K562 (cell line): Measurements from ENCODE around the gene HLA-B. TPM values are rescaled to one million over a fixed set of nuclear protein-coding genes. Genes with fewer than 3 reads are reported as not detected.

Experiments
- BCL6 ChIP-seq: fragments of 250-450 bp; sonication (Bioruptor Pico); IDR thresholded peaks from 2 replicates; pipeline ENCODE4 v1.4.0; 2020
- BHLHE40 ChIP-seq: IDR thresholded peaks from 2 replicates; pipeline ENCODE4 v1.6.1; 2011; ENCODE audit warnings: low read length, improper control_type of control experiment
- CREB5 ChIP-seq: fragments of 250-450 bp; sonication (Bioruptor Pico); IDR thresholded peaks from 2 replicates; pipeline ENCODE4 v1.5.0; 2020; ENCODE audit warnings: mild to moderate bottlenecking
- ETV6 ChIP-seq, 3 experiments: fragments of 150-350 bp in 1 of 3; sonication (generic) in 1 of 3; formaldehyde crosslinking in 1 of 3; IDR thresholded peaks; 2 replicates each; pipeline versions ENCODE4 v1.6.1 to v1.8.0; 2014 to 2022; ENCODE audit warnings: borderline replicate concordance in 2 of 3, low read depth in 2 of 3, antibody characterized with exemption in 1 of 3, low read length in 1 of 3, mild to moderate bottlenecking in 1 of 3, missing genetic modification reagents in 1 of 3
- KAT2B ChIP-seq: IDR thresholded peaks from one replicate; pipeline ENCODE4 v1.6.1; 2012; ENCODE audit warnings: low read depth, mild to moderate bottlenecking, control low read depth, inconsistent platforms, low read length, moderate library complexity
- KDM5B ChIP-seq: fragments of 200-600 bp; sonication (generic); IDR thresholded peaks from 2 replicates; pipeline ENCODE4 v1.6.1; 2012; ENCODE audit warnings: low read depth, mild to moderate bottlenecking, moderate library complexity, low read length, control low read depth, inconsistent platforms; ENCODE audit not compliant: insufficient replicate concordance
- MBD1 ChIP-seq: fragments of 250-450 bp; sonication (Bioruptor Pico); IDR thresholded peaks from 2 replicates; pipeline ENCODE4 v1.8.0; 2022; ENCODE audit warnings: inconsistent platforms
- MTA1 ChIP-seq: fragments of 450-650 bp; IDR thresholded peaks from 2 replicates; pipeline ENCODE4 v1.6.1; 2017; ENCODE audit warnings: borderline replicate concordance
- NFATC3 ChIP-seq: fragments of 450-650 bp; IDR thresholded peaks from 2 replicates; pipeline ENCODE4 v1.6.1; 2017; ENCODE audit warnings: mild to moderate bottlenecking
- NR3C1 ChIP-seq: sonication (generic); formaldehyde crosslinking; IDR thresholded peaks from 2 replicates; pipeline ENCODE4 v1.8.1; 2022; ENCODE audit warnings: missing genetic modification reagents
- POLR2A ChIP-seq: fragments of 450-650 bp; conservative IDR thresholded peaks from 2 replicates; pipeline ENCODE4 v1.6.1; 2016
- SPI1 ChIP-seq: IDR thresholded peaks from 2 replicates; pipeline ENCODE4 v1.6.1; 2011; ENCODE audit warnings: low read depth, low read length, control low read depth, borderline replicate concordance
- SRF ChIP-seq, 2 experiments: fragments of 250-450, 450-650 bp in 1 of 2; sonication (Bioruptor Pico) in 1 of 2; sonication (generic) in 1 of 2; formaldehyde crosslinking; IDR thresholded peaks; 2 replicates each; pipeline versions ENCODE4 v1.5.0 to v1.5.1; 2020 to 2022; ENCODE audit warnings: mild to moderate bottlenecking in 1 of 2, missing genetic modification reagents in 1 of 2
- STAT5A ChIP-seq: IDR thresholded peaks from 2 replicates; pipeline ENCODE4 v1.6.1; 2012; ENCODE audit warnings: low read length, inconsistent platforms, borderline replicate concordance
- TSHZ1 ChIP-seq: fragments of 250-450 bp; sonication (Bioruptor Pico); IDR thresholded peaks from 2 replicates; pipeline ENCODE4 v1.4.0; 2020; ENCODE audit warnings: mild to moderate bottlenecking, moderate library complexity
- ZNF12 ChIP-seq: sonication (generic); formaldehyde crosslinking; IDR thresholded peaks from 2 replicates; pipeline ENCODE4 v1.4.0; 2020; ENCODE audit warnings: mild to moderate bottlenecking, missing genetic modification reagents
- ZNF280B ChIP-seq: fragments of 250-450 bp; sonication (Bioruptor Pico); IDR thresholded peaks from 2 replicates; pipeline ENCODE4 v1.5.1; 2021; ENCODE audit warnings: mild to moderate bottlenecking
- ZNF696 ChIP-seq: fragments of 250-450 bp; sonication (Bioruptor Pico); conservative IDR thresholded peaks from 2 replicates; pipeline ENCODE4 v1.4.0; 2020; ENCODE audit warnings: mild to moderate bottlenecking, moderate library complexity
- polyA plus RNA-seq, 8 experiments: library from polyadenylated mRNA; depleted of rRNA in 4 of 8; stranded (reverse) in 5 of 8; unstranded in 3 of 8; fragments of >200 nt; fragmentation: Nextera tagmentation in 2 of 8; fragmentation: Illumina TruSeq in 1 of 8; extraction: Ambion mirVana in 2 of 8; extraction: Trizol in 1 of 8; gene quantifications; 2 replicates each; pipeline versions ENCODE4 v1.2.1 to v1.2.3, GENCODE V29; 2011 to 2014; ENCODE audit warnings: inconsistent platforms in 1 of 8, missing spikeins in 1 of 8
- total RNA-seq, 7 experiments: library from RNA; depleted of rRNA in 6 of 7; stranded (reverse); fragments of >200 nt in 6 of 7; fragmentation: Illumina TruSeq in 2 of 7; extraction: Trizol in 2 of 7; gene quantifications; 2 replicates each; pipeline versions ENCODE4 v1.2.1 to v1.2.3, GENCODE V29; 2011 to 2021; ENCODE audit warnings: low replicate concordance in 1 of 7

HLA-B gene
- total and polyA plus RNA-seq, 9 of the 15 experiments (the other 6 are each of a cell fraction or from before 2014, with no cell fraction given), result 0.07 to 9.7 (median 0.65) TPM; not detected in 2

- TF ChIP-seq ZNF12 (CRISPR knock-in tag), result no peak
- TF ChIP-seq ZNF280B (CRISPR knock-in tag), result no peak
- no peak for TF ChIP-seq BCL6 (CRISPR knock-in tag)
- peak; percentile 44 for TF ChIP-seq BHLHE40
- TF ChIP-seq SRF (CRISPR knock-in tag; IDR thresholded peaks at IDR 0.05), result 0 out of 4 replicates have a peak, but pooled peaks of 1 of the 2 experiments have one; percentile 5
- TF ChIP-seq TSHZ1, result no peak
- no peak for TF ChIP-seq STAT5A
- no peak for TF ChIP-seq MBD1 (CRISPR knock-in tag)
- TF ChIP-seq SPI1, result peak; percentile 27; the same call in 1 of the 2 replicates
- no peak for TF ChIP-seq KAT2B
- TF ChIP-seq CREB5 (CRISPR knock-in tag), result no peak
- TF ChIP-seq KDM5B, result peak; percentile 73
- 0 out of 2 replicates have a peak, but pooled peaks have one; percentile 23 for TF ChIP-seq MTA1
- TF ChIP-seq ZNF696 (CRISPR knock-in tag), result no peak
- TF ChIP-seq NFATC3, result no peak
- no peak for TF ChIP-seq NR3C1 (CRISPR knock-in tag)
- TF ChIP-seq POLR2A, result peak; percentile 69
- 0 out of 4 replicates have a peak, but pooled peaks of 1 of the 2 experiments have one; percentile 10 for TF ChIP-seq ETV6 (IDR thresholded peaks at IDR 0.05; ENCODE audit: borderline replicate concordance in 1 of 2, low read depth in 2 of 2, low read length in 1 of 2)
- no peak for TF ChIP-seq ETV6 (CRISPR knock-in tag; IDR thresholded peaks at IDR 0.05; ENCODE audit: borderline replicate concordance)
Measured at GRCh38 chr6:31400467-31401289, 43.7 kb upstream of the HLA-B start (continued).
